Kidney (tissue), 14 donors: ENCODE measurements around the gene CA12. TPM values are rescaled to one million over a fixed set of nuclear protein-coding genes. Genes with fewer than 3 reads are reported as not detected.

Source experiments
- DNase-seq, 5 donors: peaks; one replicate each; pipeline ENCODE4 v3.0.0-alpha.2; 2013 to 2020
- FAIRE-seq: peaks from 2 replicates; lab custom pipeline; 2012; peaks lifted over from hg19 to GRCh38; lab: Jason Lieb, UNC
- H3K27ac ChIP-seq, 2 donors: one replicate each; pipeline ENCODE4 v1.7.0; 2013; ENCODE audit warnings: low read depth in 2 of 2, low read length in 2 of 2, inconsistent platforms in 1 of 2
- H3K27me3 ChIP-seq: one replicate; pipeline ENCODE4 v1.7.1; 2013; ENCODE audit warnings: low read length, inconsistent platforms; ENCODE audit not compliant: control insufficient read depth, insufficient read depth
- H3K36me3 ChIP-seq, 3 donors: one replicate each; pipeline versions ENCODE4 v1.7.0 to v1.7.1; 2013; ENCODE audit warnings: low read length in 3 of 3, control low read depth in 1 of 3, inconsistent platforms in 1 of 3; ENCODE audit not compliant: insufficient read depth in 3 of 3, control insufficient read depth in 2 of 3
- H3K4me1 ChIP-seq, 3 donors: one replicate each; pipeline versions ENCODE4 v1.7.0 to v1.7.1; 2013; ENCODE audit warnings: low read length in 3 of 3, inconsistent platforms in 1 of 3, low read depth in 1 of 3; ENCODE audit not compliant: control insufficient read depth in 2 of 3, insufficient read depth in 2 of 3
- H3K4me3 ChIP-seq, 3 donors: one replicate each; pipeline versions ENCODE4 v1.7.0 to v1.8.1; 2013; ENCODE audit warnings: low read length in 3 of 3, control low read depth in 1 of 3, inconsistent platforms in 1 of 3
- H3K9ac ChIP-seq, 3 donors: one replicate each; pipeline versions ENCODE4 v1.7.0 to v1.7.1; 2013; ENCODE audit warnings: low read length in 3 of 3, control low read depth in 1 of 3, inconsistent platforms in 1 of 3
- H3K9me3 ChIP-seq, 3 donors: one replicate each; pipeline versions ENCODE4 v1.7.0 to v1.7.1; 2013; ENCODE audit warnings: low read length in 3 of 3, control low read depth in 1 of 3, inconsistent platforms in 1 of 3; ENCODE audit not compliant: control insufficient read depth in 2 of 3, insufficient read depth in 1 of 3
- intact Hi-C: fragments of 100-400 bp; cut with DNase I; formaldehyde crosslinking; loops from one replicate; pipeline ENCODE4 v1.11.1; 2022
- polyA plus RNA-seq: library from polyadenylated mRNA; stranded (reverse); fragments of 350-450 nt; fragmentation: Illumina TruSeq; extraction: RNeasy Lipid Tissue Mini Kit (QIAGEN cat#74804); gene quantifications from one replicate; pipeline ENCODE4 v1.2.3, GENCODE V29; 2014; ENCODE audit warnings: low read depth, low replicate concordance; ENCODE audit not compliant: insufficient read depth
- total RNA-seq: library from RNA; stranded (reverse); fragmentation: NEBNext Ultra II Directional; extraction: Animal tissue kit (Norgen Biotek cat#: 25700); gene quantifications from one replicate; pipeline ENCODE4 v1.2.1, GENCODE V29; 2021
- TF ChIP-seq, protein P1 (sequence below): IDR thresholded peaks from 3 replicates; pipeline ENCODE4 v1.5.1; 2012; ENCODE audit warnings: mild to moderate bottlenecking, moderate library complexity, borderline replicate concordance; ENCODE audit not compliant: insufficient read depth; ENCODE audit errors: extremely low read depth
- donor health status: control.
- donor health status: control.
- donor health status: control.
- donor health status: control.
- donor health status: control.
- donor health status: DM: yes; HTN: yes; CAD: no.
- donor health status: Normal renal cell carcinoma (clear cell type).

The CA12 gene
- total and polyA plus RNA-seq, 2 donors from 2014 or later = 237 to 242 TPM

DNA sequence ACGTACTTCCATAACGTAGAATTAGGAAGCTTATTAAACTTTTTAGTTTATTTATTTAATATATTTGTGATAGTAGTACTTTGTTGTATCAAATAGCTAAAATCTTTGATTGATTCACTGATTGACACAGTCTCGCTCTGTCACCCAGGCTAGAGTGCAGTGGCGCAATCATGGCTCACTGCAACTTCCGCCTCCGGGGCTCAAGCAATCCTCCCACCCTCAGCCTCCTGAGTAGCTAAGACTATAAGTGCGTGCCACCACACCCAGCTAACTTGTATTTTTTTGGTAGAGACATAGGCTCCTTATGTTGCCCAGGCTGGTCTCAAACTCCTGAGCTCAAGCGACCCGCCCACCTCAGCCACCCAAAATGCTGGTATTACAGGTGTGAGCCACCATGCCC lies 98.5 kb downstream of the CA12 start:
- Histone ChIP-seq H3K4me3 (no peak overlapping the region), H3K9me3 (no peaks in the 10 kb centered on the region), H3K9ac (no peak overlapping the region), H3K27me3 (no peaks in the 10 kb centered on the region), H3K4me1 (peaks cover 0 to 2% (median 1%) of the 10 kb centered on the region in 3 donors), H3K27ac (no peak overlapping the region), H3K36me3 (peaks cover 0 to 4% (median 0%) of the 10 kb centered on the region in 3 donors)
- no peak for FAIRE-seq
- intact Hi-C loops = no loop called here
- no peak for DNase-seq
- TF ChIP-seq, protein P1, sequence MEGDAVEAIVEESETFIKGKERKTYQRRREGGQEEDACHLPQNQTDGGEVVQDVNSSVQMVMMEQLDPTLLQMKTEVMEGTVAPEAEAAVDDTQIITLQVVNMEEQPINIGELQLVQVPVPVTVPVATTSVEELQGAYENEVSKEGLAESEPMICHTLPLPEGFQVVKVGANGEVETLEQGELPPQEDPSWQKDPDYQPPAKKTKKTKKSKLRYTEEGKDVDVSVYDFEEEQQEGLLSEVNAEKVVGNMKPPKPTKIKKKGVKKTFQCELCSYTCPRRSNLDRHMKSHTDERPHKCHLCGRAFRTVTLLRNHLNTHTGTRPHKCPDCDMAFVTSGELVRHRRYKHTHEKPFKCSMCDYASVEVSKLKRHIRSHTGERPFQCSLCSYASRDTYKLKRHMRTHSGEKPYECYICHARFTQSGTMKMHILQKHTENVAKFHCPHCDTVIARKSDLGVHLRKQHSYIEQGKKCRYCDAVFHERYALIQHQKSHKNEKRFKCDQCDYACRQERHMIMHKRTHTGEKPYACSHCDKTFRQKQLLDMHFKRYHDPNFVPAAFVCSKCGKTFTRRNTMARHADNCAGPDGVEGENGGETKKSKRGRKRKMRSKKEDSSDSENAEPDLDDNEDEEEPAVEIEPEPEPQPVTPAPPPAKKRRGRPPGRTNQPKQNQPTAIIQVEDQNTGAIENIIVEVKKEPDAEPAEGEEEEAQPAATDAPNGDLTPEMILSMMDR = no peak

DNA sequence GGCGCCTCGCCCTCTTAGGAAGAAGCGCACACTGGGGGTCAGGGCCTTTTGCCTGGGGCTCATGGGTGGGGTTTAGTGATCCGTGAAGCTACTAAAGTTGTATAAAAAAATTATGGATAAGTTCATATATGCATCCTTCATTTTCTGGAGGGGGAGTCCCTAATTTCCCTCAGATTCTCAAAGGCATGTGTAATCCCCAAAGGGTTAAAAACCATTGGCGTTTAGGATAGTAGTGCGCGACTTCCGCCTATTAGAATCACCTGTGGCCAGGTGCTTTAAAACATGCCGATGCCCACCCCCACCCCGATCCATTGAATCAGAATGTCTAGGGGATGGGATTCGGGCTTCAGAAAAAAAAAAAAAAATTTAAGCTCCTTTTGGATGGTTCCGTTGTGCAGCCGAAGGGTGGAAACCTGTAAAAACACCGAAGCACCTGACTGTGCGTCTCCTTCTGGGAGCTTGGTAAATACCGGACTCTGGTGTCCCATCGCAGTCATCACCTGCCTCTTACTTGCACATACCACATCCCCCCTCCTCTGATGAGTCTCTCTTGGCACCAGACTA lies 103.7 kb downstream of the CA12 start:
- intact Hi-C loops = no loop called here
- Histone ChIP-seq H3K9ac (peak overlapping the region; percentile 29 to 87 (median 84)), H3K36me3 (no peaks in the 10 kb centered on the region), H3K27ac (peak overlapping the region; percentile 74 to 87), H3K4me3 (peak overlapping the region; percentile 55 to 85 (median 83)), H3K27me3 (no peaks in the 10 kb centered on the region), H3K9me3 (no peaks in the 10 kb centered on the region), H3K4me1 (peaks cover 0 to 9% (median 5%) of the 10 kb centered on the region in 3 donors)
- FAIRE-seq = no peak
- TF ChIP-seq, protein P1 = no peak
- peak in 4 of 5 donors; percentile 24 to 51 (median 42) for DNase-seq

DNA sequence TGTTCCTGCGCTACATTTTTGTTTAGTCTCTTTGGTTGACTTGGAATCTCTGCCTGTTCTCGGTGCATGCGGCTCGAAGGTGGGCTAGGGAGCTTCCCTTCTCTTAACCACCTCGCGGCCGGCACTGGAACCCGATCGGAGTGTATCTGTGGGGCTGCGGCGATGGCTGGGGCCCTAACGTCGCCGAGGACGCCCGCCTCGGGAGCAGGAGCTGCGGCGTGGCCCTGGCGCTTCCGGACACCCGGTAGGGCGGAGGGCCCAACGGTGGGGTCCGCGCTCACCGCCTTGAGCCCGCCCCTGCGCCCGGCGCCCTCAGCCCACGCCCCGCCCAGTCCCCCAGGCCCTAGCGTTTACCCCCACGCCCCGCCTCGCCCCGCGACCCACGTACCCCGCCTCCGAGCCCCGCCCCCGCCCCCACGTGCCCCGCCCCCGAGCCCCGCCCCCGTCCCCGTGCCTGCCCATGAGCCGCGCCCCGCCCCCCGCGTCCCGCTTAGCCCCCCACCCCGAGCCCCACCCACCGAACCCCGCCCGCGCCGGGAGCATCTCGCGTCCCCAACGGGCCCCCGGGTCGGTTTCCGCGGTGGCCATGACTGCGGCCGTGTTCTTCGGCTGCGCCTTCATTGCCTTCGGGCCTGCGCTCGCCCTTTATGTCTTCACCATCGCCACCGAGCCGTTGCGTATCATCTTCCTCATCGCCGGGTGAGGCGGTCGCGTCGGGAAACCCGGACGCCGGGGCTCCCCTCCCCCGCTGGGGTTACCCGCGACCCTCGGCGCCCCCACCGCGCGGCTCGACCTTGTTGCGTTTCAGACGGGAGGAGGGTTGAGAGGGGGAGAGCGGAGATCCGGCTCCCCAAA lies 104.4 kb downstream of the CA12 start, which contains the start of gene APH1B:
TSS of gene APH1B (plus strand) at position 568 of the 855 bp plus-strand sequence. CDS start at position 587, 19 bp downstream.
- peaks cover 0 to 9% (median 5%) of the 10 kb centered on the region in 3 donors for H3K4me1 ChIP-seq
- DNase-seq = peak; percentile 80 to 96 (median 93)
- peak within 1 kb of the TSS; percentile 64 to 95 (median 87) for H3K9ac ChIP-seq
- H3K36me3 ChIP-seq = no peaks in the 10 kb centered on the region
- no peaks in the 10 kb centered on the region for H3K27me3 ChIP-seq
- H3K27ac ChIP-seq = peak within 1 kb of the TSS; percentile 74 to 87
- FAIRE-seq = no peak
- intact Hi-C loops = no loop called here
- no peaks in the 10 kb centered on the region for H3K9me3 ChIP-seq
- TF ChIP-seq, protein P1 = no peak
- H3K4me3 ChIP-seq = peak within 1 kb of the TSS; percentile 77 to 86 (median 85)
